RWPE2 (cell line): ENCODE data around the gene PPEF1.

Experiments
- ATAC-seq: fragments of 200-7000 bp; cut with Tn5 transposase; 3 replicates; pipeline ENCODE4 v1.9.1; 2021; ENCODE audit warnings: low read depth
- DNase-seq: peaks from one replicate; pipeline ENCODE4 v3.0.0-alpha.2; 2020; ENCODE audit warnings: low spot score
- H3K27ac ChIP-seq: fragments of 450-650 bp; 2 replicates; pipeline ENCODE4 v1.5.1; 2017; ENCODE audit warnings: mild to moderate bottlenecking; ENCODE audit not compliant: poor library complexity, severe bottlenecking
- H3K27me3 ChIP-seq: fragments of 250-450 bp; sonication (Bioruptor Pico); 2 replicates; pipeline ENCODE4 v1.5.1; 2021; ENCODE audit warnings: mild to moderate bottlenecking, moderate library complexity; ENCODE audit not compliant: insufficient read depth, poor library complexity, severe bottlenecking
- H3K36me3 ChIP-seq: fragments of 250-450 bp; sonication (Bioruptor Pico); 2 replicates; pipeline ENCODE4 v1.5.1; 2020; ENCODE audit warnings: low read depth, mild to moderate bottlenecking, moderate library complexity
- H3K4me1 ChIP-seq: fragments of 250-450 bp; sonication (Bioruptor Pico); 2 replicates; pipeline ENCODE4 v1.5.1; 2021; ENCODE audit warnings: mild to moderate bottlenecking, moderate library complexity; ENCODE audit not compliant: insufficient read depth, poor library complexity, severe bottlenecking
- H3K4me3 ChIP-seq: fragments of 250-450 bp; sonication (Bioruptor Pico); 2 replicates; pipeline ENCODE4 v1.5.1; 2021; ENCODE audit warnings: mild to moderate bottlenecking, moderate library complexity; ENCODE audit not compliant: severe bottlenecking
- H3K9me3 ChIP-seq: fragments of 250-450 bp; sonication (Bioruptor Pico); 2 replicates; pipeline ENCODE4 v1.5.1; 2021; ENCODE audit warnings: mild to moderate bottlenecking, moderate library complexity; ENCODE audit not compliant: severe bottlenecking
- TF ChIP-seq, protein P1 (sequence below): fragments of 450-650 bp; IDR thresholded peaks from one replicate; pipeline ENCODE4 v1.5.1; 2017; ENCODE audit warnings: mild to moderate bottlenecking, moderate library complexity; ENCODE audit not compliant: poor library complexity, severe bottlenecking

PPEF1 gene

DNA sequence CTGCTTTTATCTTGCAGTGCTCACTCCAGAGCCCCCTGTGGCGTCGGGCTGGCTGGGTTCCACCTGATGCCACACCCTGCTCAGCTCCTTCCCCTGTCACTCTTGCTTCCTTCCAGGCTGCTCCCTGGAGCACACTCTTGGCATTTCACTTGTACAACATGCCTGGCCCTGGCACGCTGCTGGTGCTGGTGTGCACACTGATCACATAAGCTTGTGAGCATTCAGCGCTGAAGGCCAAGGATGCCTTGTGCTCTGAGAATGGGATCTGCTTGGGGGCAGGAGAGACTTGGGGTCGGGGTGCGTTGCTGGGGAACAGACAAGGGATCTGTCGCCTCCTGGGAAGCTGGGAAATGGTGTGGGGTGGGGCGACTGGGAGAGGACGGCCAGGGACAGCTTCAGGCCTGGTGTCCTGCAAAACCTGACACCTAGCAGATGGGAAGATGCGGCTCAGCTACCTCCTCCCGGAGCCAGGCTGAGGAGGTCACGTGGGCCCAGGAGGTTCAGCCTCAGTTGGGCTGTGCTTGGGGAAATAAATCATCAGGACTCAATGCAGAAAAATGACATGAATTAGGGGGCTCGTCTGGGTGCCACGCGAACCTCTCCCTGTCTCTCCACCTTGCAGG lies 167.9 kb downstream of the PPEF1 start:
- TF ChIP-seq, protein P1, sequence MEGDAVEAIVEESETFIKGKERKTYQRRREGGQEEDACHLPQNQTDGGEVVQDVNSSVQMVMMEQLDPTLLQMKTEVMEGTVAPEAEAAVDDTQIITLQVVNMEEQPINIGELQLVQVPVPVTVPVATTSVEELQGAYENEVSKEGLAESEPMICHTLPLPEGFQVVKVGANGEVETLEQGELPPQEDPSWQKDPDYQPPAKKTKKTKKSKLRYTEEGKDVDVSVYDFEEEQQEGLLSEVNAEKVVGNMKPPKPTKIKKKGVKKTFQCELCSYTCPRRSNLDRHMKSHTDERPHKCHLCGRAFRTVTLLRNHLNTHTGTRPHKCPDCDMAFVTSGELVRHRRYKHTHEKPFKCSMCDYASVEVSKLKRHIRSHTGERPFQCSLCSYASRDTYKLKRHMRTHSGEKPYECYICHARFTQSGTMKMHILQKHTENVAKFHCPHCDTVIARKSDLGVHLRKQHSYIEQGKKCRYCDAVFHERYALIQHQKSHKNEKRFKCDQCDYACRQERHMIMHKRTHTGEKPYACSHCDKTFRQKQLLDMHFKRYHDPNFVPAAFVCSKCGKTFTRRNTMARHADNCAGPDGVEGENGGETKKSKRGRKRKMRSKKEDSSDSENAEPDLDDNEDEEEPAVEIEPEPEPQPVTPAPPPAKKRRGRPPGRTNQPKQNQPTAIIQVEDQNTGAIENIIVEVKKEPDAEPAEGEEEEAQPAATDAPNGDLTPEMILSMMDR = no peak
- no peak overlapping the region for H3K4me3 ChIP-seq
- H3K36me3 ChIP-seq = no peaks in the 10 kb centered on the region
- no peaks in the 10 kb centered on the region for H3K27me3 ChIP-seq
- no peak overlapping the region for H3K27ac ChIP-seq
- ATAC-seq (no peak), DNase-seq (no peak)
- peaks cover 9% of the 10 kb centered on the region for H3K4me1 ChIP-seq
- no peaks in the 10 kb centered on the region for H3K9me3 ChIP-seq

DNA sequence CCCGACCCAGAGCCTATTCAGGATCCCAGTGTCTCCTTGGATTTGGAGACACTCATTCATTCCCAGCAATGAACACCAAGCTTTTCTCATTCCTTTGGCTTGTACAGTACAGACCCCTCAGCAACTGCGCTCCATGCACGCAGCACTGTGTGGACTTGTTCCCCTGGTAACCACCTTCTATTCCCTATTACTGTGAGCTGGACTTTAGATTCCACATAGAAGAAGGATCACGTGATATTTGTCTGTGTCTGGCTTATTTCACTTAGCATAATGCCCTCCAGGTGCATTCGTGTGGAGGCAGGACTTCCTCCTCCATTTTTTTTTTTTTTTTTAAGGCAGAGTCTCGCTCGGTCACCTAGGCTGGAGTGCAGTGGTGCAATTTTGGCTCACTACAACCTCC lies 170.0 kb downstream of the PPEF1 start:
- Histone ChIP-seq H3K4me3 (no peak overlapping the region), H3K27me3 (no peaks in the 10 kb centered on the region), H3K4me1 (peaks cover 9% of the 10 kb centered on the region), H3K9me3 (no peaks in the 10 kb centered on the region), H3K36me3 (no peaks in the 10 kb centered on the region), H3K27ac (no peak overlapping the region)
- TF ChIP-seq, protein P1 = no peak
- ATAC-seq (no peak), DNase-seq (no peak)
